PC-3 (cell line): ENCODE results near the gene WDFY4. TPM values are rescaled to one million over a fixed set of nuclear protein-coding genes. Genes with fewer than 3 reads are reported as not detected.

Source experiments
- ATAC-seq: fragments of 200-7000 bp; cut with Tn5 transposase; 2 replicates; pipeline ENCODE4 v1.9.1; 2020; ENCODE audit warnings: mild to moderate bottlenecking, moderate library complexity
- BruUV-seq: library from RNA; stranded (reverse); fragments of 400-500 nt; replicated peaks from 2 replicates; lab custom pipeline; 2021; lab: Mats Ljungman, UMichigan
- CTCF ChIA-PET: fragments of 300-600 bp; sonication (Branson Sonifier 250); formaldehyde crosslinking; loops from one replicate; lab custom pipeline; 2022; ENCODE audit warnings: antibody characterized with exemption; lab: Charles Lee
- POLR2A ChIA-PET: fragments of 300-600 bp; sonication (Branson Sonifier 250); formaldehyde crosslinking; loops from one replicate; lab custom pipeline; 2022; ENCODE audit warnings: antibody characterized with exemption; ENCODE audit not compliant: unreplicated experiment; lab: Charles Lee
- DNase-seq: peaks from one replicate; pipeline ENCODE4 v3.0.0-alpha.2; 2015
- H2AFZ ChIP-seq: fragments of 300-600 bp; sonication (generic); 2 replicates; pipeline ENCODE4 v1.6.0; 2016; ENCODE audit warnings: antibody characterized with exemption, low read length
- H3F3A ChIP-seq: fragments of 300-600 bp; sonication (generic); one replicate; pipeline ENCODE4 v1.6.0; 2017; ENCODE audit warnings: antibody characterized with exemption, low read length, control low read depth, mild to moderate bottlenecking; ENCODE audit not compliant: unreplicated experiment
- H3K27ac ChIP-seq: fragments of 300-600 bp; sonication (generic); 2 replicates; pipeline ENCODE4 v1.5.1; 2016; ENCODE audit warnings: mild to moderate bottlenecking, low read length
- H3K27me3 ChIP-seq: fragments of 300-600 bp; sonication (generic); 2 replicates; pipeline ENCODE4 v1.6.1; 2016; ENCODE audit warnings: low read length, mixed read lengths
- H3K36me3 ChIP-seq: fragments of 300-600 bp; sonication (generic); 2 replicates; pipeline ENCODE4 v1.6.1; 2016; ENCODE audit warnings: low read depth, mixed run types, low read length, mixed read lengths
- H3K4me1 ChIP-seq: fragments of 300-600 bp; sonication (generic); 2 replicates; pipeline ENCODE4 v1.5.1; 2016; ENCODE audit warnings: low read length; ENCODE audit not compliant: insufficient read depth
- H3K4me2 ChIP-seq: fragments of 300-600 bp; sonication (generic); 2 replicates; pipeline ENCODE4 v1.6.0; 2016; ENCODE audit warnings: low read length
- H3K4me3 ChIP-seq: fragments of 300-600 bp; sonication (generic); 2 replicates; pipeline ENCODE4 v1.5.1; 2016; ENCODE audit warnings: mild to moderate bottlenecking, low read length, mixed read lengths
- H3K79me2 ChIP-seq: fragments of 300-600 bp; sonication (generic); 2 replicates; pipeline ENCODE4 v1.6.1; 2017; ENCODE audit warnings: low read length, mixed read lengths
- H3K9ac ChIP-seq: fragments of 300-600 bp; sonication (generic); 2 replicates; pipeline ENCODE4 v1.6.0; 2016; ENCODE audit warnings: mild to moderate bottlenecking, low read length
- H3K9me2 ChIP-seq: fragments of 300-600 bp; sonication (generic); replicated peaks from 2 replicates; pipeline ENCODE4 v1.6.1; 2016; ENCODE audit warnings: mixed run types, low read length, mixed read lengths
- H3K9me3 ChIP-seq: fragments of 300-600 bp; sonication (generic); 2 replicates; pipeline ENCODE4 v1.6.1; 2016; ENCODE audit warnings: low read length, mixed read lengths
- H4K20me1 ChIP-seq: fragments of 300-600 bp; sonication (generic); 2 replicates; pipeline ENCODE4 v1.6.1; 2016; ENCODE audit warnings: low read length, mixed read lengths
- EZH2 ChIP-seq: fragments of 300-600 bp; sonication (generic); IDR thresholded peaks from one replicate; pipeline ENCODE4 v1.6.1; 2017; ENCODE audit warnings: antibody characterized with exemption, mild to moderate bottlenecking, low read length; ENCODE audit not compliant: unreplicated experiment
- EZH2phosphoT487 ChIP-seq: fragments of 300-600 bp; sonication (generic); IDR thresholded peaks from 2 replicates; pipeline ENCODE4 v1.6.1; 2018; ENCODE audit warnings: mild to moderate bottlenecking, antibody characterized with exemption, low read length, borderline replicate concordance
- intact Hi-C: fragments of 100-400 bp; cut with micrococcal nuclease; formaldehyde crosslinking; loops from 2 replicates; pipeline ENCODE4 v1.9.0; 2023
- total RNA-seq: library from RNA; depleted of rRNA; stranded (reverse); fragments of >200 nt; gene quantifications from 2 replicates; pipeline ENCODE4 v1.2.3, GENCODE V29; 2014
- TF ChIP-seq, protein P1 (sequence below): fragments of 300-600 bp; sonication (generic); conservative IDR thresholded peaks from 2 replicates; pipeline ENCODE4 v1.5.1; 2017; ENCODE audit warnings: antibody characterized with exemption, low read depth, mild to moderate bottlenecking, low read length

Gene WDFY4
- total RNA-seq, 1 experiment from 2014 or later, result not detected

DNA sequence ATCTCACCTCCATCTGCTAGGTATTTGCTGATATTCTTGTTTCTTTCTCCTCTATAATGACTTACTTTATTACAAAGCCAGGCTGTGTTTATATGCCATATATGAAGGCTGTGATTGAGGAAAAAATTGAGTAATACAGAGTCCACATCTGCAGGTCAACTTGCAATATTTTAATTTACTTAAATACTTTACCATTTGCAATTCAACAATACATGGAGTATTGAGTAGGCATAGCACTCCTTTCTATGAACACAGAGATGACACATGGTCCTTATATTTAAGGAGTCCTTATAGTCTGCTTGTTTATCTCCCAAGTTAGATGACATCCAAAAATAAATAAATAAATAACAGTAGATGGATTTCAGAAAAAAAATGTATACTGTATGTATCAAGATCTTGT lies 158.5 kb downstream of the WDFY4 start:
- Histone ChIP-seq H3K27ac (no peak overlapping the region), H3K4me1 (no peaks in the 10 kb centered on the region), H4K20me1 (no peaks in the 10 kb centered on the region), H3K4me2 (no peak overlapping the region), H3K4me3 (no peak overlapping the region), H3K9ac (no peak overlapping the region), H2AFZ (no peak overlapping the region), H3K36me3 (no peaks in the 10 kb centered on the region), H3F3A (no peaks in the 10 kb centered on the region), H3K9me2 (no peaks in the 10 kb centered on the region), H3K79me2 (no peaks in the 10 kb centered on the region), H3K9me3 (no peaks in the 10 kb centered on the region), H3K27me3 (peaks cover 97% of the 10 kb centered on the region)
- ChIA-PET POLR2A (no interaction called here), CTCF (no interaction called here)
- ATAC-seq (no peak), DNase-seq (no peak)
- TF ChIP-seq EZH2, result no peak
- TF ChIP-seq, protein P1, sequence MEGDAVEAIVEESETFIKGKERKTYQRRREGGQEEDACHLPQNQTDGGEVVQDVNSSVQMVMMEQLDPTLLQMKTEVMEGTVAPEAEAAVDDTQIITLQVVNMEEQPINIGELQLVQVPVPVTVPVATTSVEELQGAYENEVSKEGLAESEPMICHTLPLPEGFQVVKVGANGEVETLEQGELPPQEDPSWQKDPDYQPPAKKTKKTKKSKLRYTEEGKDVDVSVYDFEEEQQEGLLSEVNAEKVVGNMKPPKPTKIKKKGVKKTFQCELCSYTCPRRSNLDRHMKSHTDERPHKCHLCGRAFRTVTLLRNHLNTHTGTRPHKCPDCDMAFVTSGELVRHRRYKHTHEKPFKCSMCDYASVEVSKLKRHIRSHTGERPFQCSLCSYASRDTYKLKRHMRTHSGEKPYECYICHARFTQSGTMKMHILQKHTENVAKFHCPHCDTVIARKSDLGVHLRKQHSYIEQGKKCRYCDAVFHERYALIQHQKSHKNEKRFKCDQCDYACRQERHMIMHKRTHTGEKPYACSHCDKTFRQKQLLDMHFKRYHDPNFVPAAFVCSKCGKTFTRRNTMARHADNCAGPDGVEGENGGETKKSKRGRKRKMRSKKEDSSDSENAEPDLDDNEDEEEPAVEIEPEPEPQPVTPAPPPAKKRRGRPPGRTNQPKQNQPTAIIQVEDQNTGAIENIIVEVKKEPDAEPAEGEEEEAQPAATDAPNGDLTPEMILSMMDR, result no peak
- intact Hi-C loops, result no loop called here
- no TSS peak for BruUV-seq

DNA sequence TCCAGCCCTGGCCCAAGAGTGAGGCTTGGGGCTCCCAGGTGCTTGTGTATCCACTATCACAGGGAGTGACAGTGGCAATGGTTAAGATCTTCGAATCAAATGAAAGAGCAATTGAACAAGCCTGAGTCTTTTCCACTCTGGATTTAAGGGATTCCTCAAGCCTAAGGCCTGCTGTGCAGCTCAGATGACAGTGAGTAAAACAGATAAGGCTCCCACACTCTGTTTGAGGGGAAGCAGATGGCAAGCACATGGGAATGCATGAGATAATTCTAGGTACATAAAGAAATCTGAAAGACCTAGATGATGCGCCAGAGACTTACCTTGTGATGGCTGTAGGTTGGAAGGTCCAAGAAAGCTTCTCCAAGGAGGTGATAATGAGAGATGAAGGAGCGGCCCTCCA lies 159.9 kb downstream of the WDFY4 start:
- H4K20me1 ChIP-seq, result no peaks in the 10 kb centered on the region
- H3K4me1 ChIP-seq, result no peaks in the 10 kb centered on the region
- H3K27me3 ChIP-seq, result peaks cover 97% of the 10 kb centered on the region
- no peaks in the 10 kb centered on the region for H3K36me3 ChIP-seq
- no TSS peak for BruUV-seq
- no peaks in the 10 kb centered on the region for H3K79me2 ChIP-seq
- intact Hi-C loops, result no loop called here
- ChIA-PET POLR2A (no interaction called here), CTCF (no interaction called here)
- no peak overlapping the region for H2AFZ ChIP-seq
- H3K9me2 ChIP-seq, result no peaks in the 10 kb centered on the region
- H3K9me3 ChIP-seq, result no peaks in the 10 kb centered on the region
- TF ChIP-seq, protein P1, result no peak
- TF ChIP-seq EZH2phosphoT487 (no peak), EZH2 (no peak)
- ATAC-seq (no peak), DNase-seq (no peak)
- H3F3A ChIP-seq, result no peaks in the 10 kb centered on the region
- no peak overlapping the region for H3K4me3 ChIP-seq
- H3K4me2 ChIP-seq, result no peak overlapping the region
- no peak overlapping the region for H3K9ac ChIP-seq
- no peak overlapping the region for H3K27ac ChIP-seq

DNA sequence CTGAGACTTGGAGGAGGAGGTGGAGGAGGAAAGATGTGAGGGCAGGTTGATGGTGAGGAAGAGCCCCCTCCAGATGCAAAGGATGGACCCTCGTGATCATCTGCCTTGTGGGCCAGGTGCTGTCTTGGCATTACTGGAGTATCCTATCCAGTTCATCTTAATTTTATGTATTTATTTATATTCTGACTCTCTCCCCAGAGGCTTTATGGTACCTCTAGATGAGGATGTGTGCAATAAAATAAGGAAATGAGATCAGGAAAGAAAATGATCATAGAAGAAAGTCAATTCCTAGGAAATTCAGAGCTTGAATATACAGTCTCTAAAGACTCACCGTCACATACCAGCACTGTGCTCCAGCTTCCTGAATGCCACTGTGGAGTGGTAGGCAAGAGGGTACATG lies 160.8 kb downstream of the WDFY4 start:
- no peak for DNase-seq

More for the DNA sequence above, 160.8 kb downstream of the WDFY4 start:
- Histone ChIP-seq H3K9me3 (no peaks in the 10 kb centered on the region), H3K27me3 (peaks cover 98% of the 10 kb centered on the region), H3K79me2 (no peaks in the 10 kb centered on the region), H2AFZ (no peak overlapping the region), H3K4me2 (no peak overlapping the region), H3K36me3 (no peaks in the 10 kb centered on the region), H4K20me1 (no peaks in the 10 kb centered on the region), H3K4me3 (no peak overlapping the region), H3K27ac (no peak overlapping the region), H3F3A (no peaks in the 10 kb centered on the region), H3K9ac (no peak overlapping the region), H3K4me1 (no peaks in the 10 kb centered on the region), H3K9me2 (no peaks in the 10 kb centered on the region)
- TF ChIP-seq EZH2phosphoT487 (no peak), EZH2 (no peak)
- TF ChIP-seq, protein P1, result no peak
- CTCF ChIA-PET, result no interaction called here
- no peak for ATAC-seq
- intact Hi-C loops, result no loop called here
- BruUV-seq, result no TSS peak
- POLR2A ChIA-PET, result no interaction called here
